ENCODE results near the gene XYLT1.
A peak's percentile ranks its signal among the peaks of the same experiment; 100 is the strongest.

XYLT1 gene

GRCh38 chr16:17104654-17105053 lies 366.1 kb downstream of the XYLT1 start:
- DNase-seq (ENCODE audit: low read depth, low spot score) = no peak

- DNase-seq (ENCODE audit: low read depth, low spot score) = no peak
Measured at GRCh38 chr16:17103216-17103615, 367.5 kb downstream of the XYLT1 start.

GRCh38 chr16:17101646-17102045 lies 369.1 kb downstream of the XYLT1 start:
- peak; percentile 84 for DNase-seq (ENCODE audit: low read depth, low spot score)

GRCh38 chr16:17098685-17099084 lies 372.1 kb downstream of the XYLT1 start:
- no peak for DNase-seq (ENCODE audit: low read depth, low spot score)

- DNase-seq (ENCODE audit: low read depth, low spot score) = no peak
Measured at GRCh38 chr16:17084130-17084529, 386.6 kb downstream of the XYLT1 start.

- peak; percentile 97 for DNase-seq (ENCODE audit: low read depth, low spot score)
Measured at GRCh38 chr16:17083628-17084027, 387.1 kb downstream of the XYLT1 start.

GRCh38 chr16:17082095-17082882 lies 388.5 kb downstream of the XYLT1 start:
- peak; percentile 89 for DNase-seq (ENCODE audit: low read depth, low spot score)

GRCh38 chr16:17080105-17080504 lies 390.7 kb downstream of the XYLT1 start:
- DNase-seq (ENCODE audit: low read depth, low spot score) = no peak

- no peak for DNase-seq (ENCODE audit: low read depth, low spot score)
Measured at GRCh38 chr16:17078931-17079631, 391.7 kb downstream of the XYLT1 start.

GRCh38 chr16:17076818-17077498 lies 393.8 kb downstream of the XYLT1 start:
- no peak for DNase-seq (ENCODE audit: low read depth, low spot score)

- DNase-seq (ENCODE audit: low read depth, low spot score) = no peak
Measured at GRCh38 chr16:17076092-17076754, 394.5 kb downstream of the XYLT1 start.

GRCh38 chr16:17072104-17072503 lies 398.7 kb downstream of the XYLT1 start:
- no peak for DNase-seq (ENCODE audit: low read depth, low spot score)

GRCh38 chr16:17070882-17071592 lies 399.7 kb downstream of the XYLT1 start:
- DNase-seq (ENCODE audit: low read depth, low spot score) = no peak

- DNase-seq (ENCODE audit: low read depth, low spot score) = no peak
Measured at GRCh38 chr16:17069681-17070080, 401.1 kb downstream of the XYLT1 start.

GRCh38 chr16:17068524-17068923 lies 402.2 kb downstream of the XYLT1 start:
- DNase-seq (ENCODE audit: low read depth, low spot score) = no peak

GRCh38 chr16:17067882-17068281 lies 402.9 kb downstream of the XYLT1 start:
- no peak for DNase-seq (ENCODE audit: low read depth, low spot score)

- no peak for DNase-seq (ENCODE audit: low read depth, low spot score)
Measured at GRCh38 chr16:17063201-17064139, 407.3 kb downstream of the XYLT1 start.

GRCh38 chr16:17062676-17063075 lies 408.1 kb downstream of the XYLT1 start:
- DNase-seq (ENCODE audit: low read depth, low spot score) = no peak

GRCh38 chr16:17061326-17061725 lies 409.4 kb downstream of the XYLT1 start:
- DNase-seq (ENCODE audit: low read depth, low spot score) = no peak

- DNase-seq (ENCODE audit: low read depth, low spot score) = no peak
Measured at GRCh38 chr16:17058471-17058870, 412.3 kb downstream of the XYLT1 start.

Measured in iPS DF 19.7 (cell line).